ENCODE data around the gene ARID4B. TPM values are rescaled to one million over a fixed set of nuclear protein-coding genes. Genes with fewer than 3 reads are reported as not detected.

ARID4B gene
- total and polyA plus RNA-seq, 2 donors from 2014 or later = 6.6 to 50.3 TPM

- Histone ChIP-seq H3K36me3 (ENCODE audit: control insufficient read depth in 2 of 3, insufficient read depth in 3 of 3, low read length in 3 of 3) (no peaks in the 10 kb centered on the region), H3K9ac (ENCODE audit: low read length in 3 of 3) (no peak overlapping the region), H3K4me1 (ENCODE audit: control insufficient read depth in 2 of 3, insufficient read depth in 2 of 3, low read depth in 1 of 3, low read length in 3 of 3) (peaks cover 0 to 4% (median 0%) of the 10 kb centered on the region in 3 donors), H3K27ac (ENCODE audit: low read depth in 2 of 2, low read length in 2 of 2) (no peak overlapping the region), H3K27me3 (ENCODE audit: control insufficient read depth, insufficient read depth, low read length) (no peaks in the 10 kb centered on the region), H3K9me3 (ENCODE audit: control insufficient read depth in 2 of 3, insufficient read depth in 1 of 3, low read length in 3 of 3) (no peaks in the 10 kb centered on the region), H3K4me3 (ENCODE audit: low read length in 3 of 3) (no peak overlapping the region)
- DNase-seq = no peak
- FAIRE-seq = no peak
- no peak for TF ChIP-seq CTCF (IDR thresholded peaks at IDR 0.05; ENCODE audit: borderline replicate concordance, extremely low read depth, insufficient read depth)
- intact Hi-C loops (cut with DNase I) = no loop called here
Observed at GRCh38 chr1:235279694-235280093, 48.3 kb downstream of the ARID4B start.

- intact Hi-C loops (cut with DNase I) = no loop called here
- no peak overlapping the region for H3K9ac ChIP-seq (ENCODE audit: low read length in 3 of 3)
- no peak for FAIRE-seq
- peaks cover 0 to 4% (median 0%) of the 10 kb centered on the region in 3 donors for H3K4me1 ChIP-seq (ENCODE audit: control insufficient read depth in 2 of 3, insufficient read depth in 2 of 3, low read depth in 1 of 3, low read length in 3 of 3)
- DNase-seq = no peak
- H3K4me3 ChIP-seq (ENCODE audit: low read length in 3 of 3) = no peak overlapping the region
- H3K36me3 ChIP-seq (ENCODE audit: control insufficient read depth in 2 of 3, insufficient read depth in 3 of 3, low read length in 3 of 3) = no peaks in the 10 kb centered on the region
- no peak for TF ChIP-seq CTCF (IDR thresholded peaks at IDR 0.05; ENCODE audit: borderline replicate concordance, extremely low read depth, insufficient read depth)
- no peaks in the 10 kb centered on the region for H3K9me3 ChIP-seq (ENCODE audit: control insufficient read depth in 2 of 3, insufficient read depth in 1 of 3, low read length in 3 of 3)
- no peaks in the 10 kb centered on the region for H3K27me3 ChIP-seq (ENCODE audit: control insufficient read depth, insufficient read depth, low read length)
- no peak overlapping the region for H3K27ac ChIP-seq (ENCODE audit: low read depth in 2 of 2, low read length in 2 of 2)
Observed at GRCh38 chr1:235278915-235279292, 49.1 kb downstream of the ARID4B start.

GRCh38 chr1:235278233-235278914 is 49.6 kb downstream of the ARID4B start:
- no peak for FAIRE-seq
- intact Hi-C loops (cut with DNase I) = no loop called here

More at GRCh38 chr1:235278233-235278914, 49.6 kb downstream of the ARID4B start:
- Histone ChIP-seq H3K27ac (ENCODE audit: low read depth in 2 of 2, low read length in 2 of 2) (no peak overlapping the region), H3K27me3 (ENCODE audit: control insufficient read depth, insufficient read depth, low read length) (no peaks in the 10 kb centered on the region), H3K9me3 (ENCODE audit: control insufficient read depth in 2 of 3, insufficient read depth in 1 of 3, low read length in 3 of 3) (no peaks in the 10 kb centered on the region), H3K9ac (ENCODE audit: low read length in 3 of 3) (no peak overlapping the region), H3K36me3 (ENCODE audit: control insufficient read depth in 2 of 3, insufficient read depth in 3 of 3, low read length in 3 of 3) (no peaks in the 10 kb centered on the region), H3K4me1 (ENCODE audit: control insufficient read depth in 2 of 3, insufficient read depth in 2 of 3, low read depth in 1 of 3, low read length in 3 of 3) (peaks cover 0 to 4% (median 0%) of the 10 kb centered on the region in 3 donors), H3K4me3 (ENCODE audit: low read length in 3 of 3) (no peak overlapping the region)
- no peak for TF ChIP-seq CTCF (IDR thresholded peaks at IDR 0.05; ENCODE audit: borderline replicate concordance, extremely low read depth, insufficient read depth)
- DNase-seq = no peak
